ENCODE results near the gene ARHGAP44.

GRCh38 chr17:12966413-12966812 lies 177.1 kb downstream of the ARHGAP44 start:
- TF ChIP-seq CTCF (IDR thresholded peaks at IDR 0.05; ENCODE audit: low read depth, low read length) (no peak), POLR2A (IDR thresholded peaks at IDR 0.05; ENCODE audit: extremely low read depth, insufficient read length) (no peak), MYC (IDR thresholded peaks at IDR 0.05; ENCODE audit: low read depth, low read length) (no peak)

Data from NB4 (cell line).